Stimulated activated CD4-positive, alpha-beta T cell treated with anti-CD3 and anti-CD28 coated beads, Interleukin-15, amount 100 ng/mL, for 24 hours (primary cell): ENCODE data around the gene RALGPS1.

Experiments used
- DNase-seq: peaks from one replicate; pipeline ENCODE4 v3.0.0-alpha.2; 2020

Gene RALGPS1

DNA sequence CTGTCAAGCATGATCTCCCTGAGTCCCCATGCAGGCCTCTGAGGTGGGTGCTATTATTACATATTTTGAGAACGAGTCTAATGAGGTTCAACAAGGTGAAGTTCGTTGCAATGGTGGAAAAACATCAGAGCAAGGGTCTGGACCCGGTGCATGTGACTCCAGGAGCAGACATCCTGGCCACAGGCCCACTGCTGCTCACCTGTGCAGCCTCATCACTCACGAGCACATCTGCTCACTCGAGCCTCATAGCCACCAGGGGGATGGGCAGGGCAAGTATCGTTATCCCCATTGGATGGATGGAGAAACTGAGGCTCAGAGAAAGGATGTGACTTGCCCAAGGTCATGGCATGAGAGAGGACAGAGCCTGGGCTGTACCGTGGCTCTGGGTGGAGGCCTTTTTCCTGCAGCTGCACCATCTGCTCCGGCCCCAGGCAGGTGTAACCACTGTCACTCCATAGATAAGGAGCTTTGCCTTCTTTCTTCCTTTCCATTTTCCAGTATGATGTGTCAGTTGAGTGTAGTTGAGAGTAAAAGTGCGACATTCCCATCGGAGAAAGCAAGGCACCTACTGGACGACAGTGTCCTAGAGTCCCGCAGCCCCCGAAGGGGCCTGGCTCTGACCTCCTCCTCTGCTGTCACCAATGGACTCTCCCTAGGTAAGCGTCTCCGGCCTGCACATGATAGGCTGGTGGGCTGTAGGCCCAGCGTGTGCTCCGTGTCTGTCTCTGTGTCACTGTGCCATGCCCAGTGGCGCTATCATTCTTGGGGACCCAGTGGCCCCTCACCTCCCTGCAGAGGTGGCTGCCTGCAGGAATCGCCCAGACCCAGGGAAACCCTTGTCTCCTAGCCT is 281.6 kb downstream of the RALGPS1 start:
- no peak for DNase-seq

DNA sequence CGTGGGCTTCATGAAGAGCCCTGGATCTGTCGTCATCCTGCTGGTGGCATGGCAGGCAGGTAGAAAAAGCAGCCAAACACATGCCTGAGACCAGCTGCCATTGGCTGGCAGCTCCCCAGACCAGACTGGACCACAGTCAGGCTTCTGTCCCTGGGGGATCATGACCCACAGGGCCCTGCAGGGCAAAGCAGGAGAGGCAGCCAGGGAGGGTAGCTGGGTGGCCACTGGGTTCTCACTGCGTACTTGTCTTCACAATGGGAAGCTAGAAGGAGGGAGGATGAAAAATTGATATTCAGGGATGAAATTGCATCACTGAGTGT is 282.2 kb downstream of the RALGPS1 start:
- no peak for DNase-seq

DNA sequence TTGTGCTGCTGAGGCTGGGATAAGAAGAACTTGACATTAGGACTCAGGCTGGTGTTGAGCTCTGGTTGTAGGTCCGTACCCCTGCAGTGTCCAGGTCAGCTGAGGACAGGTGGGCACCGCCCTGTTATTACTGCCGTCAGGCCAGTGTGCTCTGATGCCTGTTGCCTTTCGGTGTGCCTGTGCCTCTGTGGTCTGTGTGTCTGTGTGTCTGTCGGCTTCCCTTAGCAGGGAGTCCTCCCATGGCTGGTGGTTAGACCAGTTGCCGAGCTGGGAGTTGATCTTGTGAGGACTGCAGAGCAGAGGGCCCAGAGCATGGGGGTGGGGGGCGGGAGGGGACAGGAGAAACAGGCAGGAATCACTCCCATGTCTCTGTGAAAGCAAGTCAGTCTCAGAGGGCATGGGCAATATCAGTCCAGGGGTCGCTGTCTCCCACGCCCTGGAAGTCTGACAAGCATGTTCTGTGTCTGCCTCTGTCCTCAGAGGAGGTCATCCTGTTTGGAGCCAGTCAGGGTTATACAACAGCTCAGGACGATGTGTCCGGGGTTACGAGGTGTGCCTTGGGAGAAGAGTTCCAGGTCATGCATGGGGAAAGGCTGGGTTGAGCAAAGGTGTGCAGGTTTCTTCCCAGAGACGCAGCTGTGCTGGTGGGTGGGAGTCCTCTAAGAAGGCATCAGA is 282.7 kb downstream of the RALGPS1 start:
- no peak for DNase-seq

DNA sequence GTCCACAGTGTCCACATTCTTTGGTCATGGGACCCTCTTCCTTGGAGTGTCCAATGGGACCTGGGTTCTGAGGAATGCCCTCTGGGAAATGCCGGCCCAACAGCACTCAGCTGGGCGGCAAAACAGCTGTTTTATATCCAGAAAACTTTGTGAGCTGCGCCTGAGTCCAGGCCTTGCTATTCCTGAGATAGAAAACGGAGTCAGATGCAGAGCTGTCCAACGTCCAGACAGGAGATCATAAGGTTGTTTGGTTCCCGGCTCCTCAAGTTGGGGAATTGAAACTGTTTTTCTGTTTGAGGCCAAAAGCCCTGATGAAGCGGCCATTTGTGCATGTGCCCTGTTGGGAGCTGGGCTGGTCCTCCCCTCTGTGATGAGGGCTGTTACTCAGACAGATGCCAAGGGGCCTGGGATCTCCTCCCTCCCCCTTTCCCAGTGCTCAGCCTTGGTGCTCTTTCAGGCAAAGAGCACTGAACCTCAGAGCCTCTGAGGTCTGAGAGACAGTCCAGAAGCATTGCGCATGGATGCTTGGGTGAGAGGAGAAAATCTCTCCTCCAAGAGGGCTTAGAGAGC is 283.4 kb downstream of the RALGPS1 start:
- DNase-seq, result no peak

DNA sequence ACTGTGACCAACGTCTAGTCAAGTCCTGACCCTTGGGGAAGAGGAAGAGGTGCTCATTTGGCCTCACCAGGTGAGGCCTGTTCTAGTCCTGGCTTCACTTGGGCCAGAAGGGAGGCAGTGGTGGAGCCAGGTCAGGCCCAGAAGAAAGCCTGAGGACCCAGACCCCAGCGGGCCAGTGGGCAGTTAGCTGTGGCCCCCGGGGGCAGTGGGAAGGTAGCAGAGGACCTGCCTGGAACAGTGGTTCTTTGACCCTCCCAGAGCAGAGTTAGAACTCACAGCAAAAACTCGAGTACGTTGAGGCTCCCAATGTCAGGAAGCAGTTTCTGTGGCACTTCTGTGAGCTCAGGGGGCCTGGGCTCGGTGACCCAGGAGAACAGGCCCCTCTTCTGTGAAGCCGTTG is 284.0 kb downstream of the RALGPS1 start:
- DNase-seq, result no peak

DNA sequence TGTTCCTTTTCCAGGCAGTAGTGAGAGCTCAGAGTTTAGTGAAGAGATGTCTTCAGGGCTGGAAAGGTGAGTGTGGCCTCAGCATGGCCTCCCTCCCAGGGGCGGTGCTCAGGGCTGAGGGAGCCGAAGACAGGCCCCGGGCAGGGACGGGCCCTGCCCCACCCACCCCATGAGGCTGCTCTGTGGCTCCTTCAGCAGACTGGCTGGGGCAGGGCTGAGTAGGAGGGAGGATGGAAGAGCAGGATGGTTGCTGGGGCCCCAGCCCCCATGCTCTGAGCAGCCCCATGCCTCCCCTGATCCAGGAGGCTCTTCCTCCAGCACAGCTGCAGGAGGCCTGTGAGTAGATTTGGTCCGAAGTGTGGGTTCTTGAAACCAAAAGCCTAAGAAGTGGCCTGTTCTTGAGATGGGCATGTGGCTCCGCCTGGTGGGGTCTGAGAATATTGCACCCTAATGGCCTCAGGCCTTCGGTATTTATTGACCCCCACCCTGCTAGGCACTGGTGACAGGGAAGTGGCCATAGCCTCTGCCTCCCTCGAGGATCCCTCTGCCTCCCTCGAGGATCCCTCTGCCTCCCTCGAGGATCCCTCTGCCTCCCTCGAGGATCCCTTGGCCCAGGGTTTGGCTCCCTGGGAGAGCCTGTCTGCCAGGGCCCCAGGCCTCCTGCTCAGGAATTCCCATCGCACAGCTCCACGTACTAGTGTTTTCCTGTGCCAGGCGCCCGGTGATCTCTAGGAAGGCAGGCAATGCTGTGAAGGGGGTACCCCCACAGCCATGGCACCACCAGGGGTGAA is 284.6 kb downstream of the RALGPS1 start:
- DNase-seq, result peak; percentile 82

DNA sequence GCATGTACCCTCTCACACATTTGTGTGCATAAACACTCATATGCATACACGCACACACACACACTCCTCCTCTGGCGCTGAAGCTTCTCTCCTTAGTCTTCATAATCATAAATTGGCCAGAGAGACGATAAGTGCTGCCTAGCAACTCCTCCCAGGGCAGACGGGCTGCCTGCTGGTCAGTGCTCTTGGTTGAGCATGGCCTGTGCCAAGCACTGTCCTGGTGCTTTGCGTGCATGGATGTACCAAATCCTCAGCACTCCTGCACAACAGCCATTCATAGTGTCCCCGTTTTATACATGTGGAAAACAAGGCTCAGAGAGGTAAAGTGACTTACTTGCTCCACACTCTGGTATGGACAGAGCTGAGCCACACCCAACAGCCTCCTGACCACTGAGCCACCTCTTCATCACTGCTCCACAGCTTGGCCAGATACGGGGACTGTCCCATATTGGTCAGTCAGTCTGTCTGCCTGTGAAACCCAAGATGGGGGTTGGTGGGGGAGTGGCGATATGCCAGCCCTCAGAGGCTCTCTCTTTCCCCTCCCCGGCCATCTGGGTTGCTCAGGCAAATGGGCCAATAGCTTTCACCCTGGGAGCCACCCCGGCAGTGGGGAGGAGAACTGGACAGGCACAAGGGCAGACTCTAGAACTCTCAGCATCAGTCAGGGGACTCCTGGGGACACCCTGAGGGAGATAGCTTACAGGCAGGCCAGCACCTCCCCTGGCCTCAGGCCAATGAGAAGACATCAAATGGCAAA is 285.7 kb downstream of the RALGPS1 start:
- no peak for DNase-seq

DNA sequence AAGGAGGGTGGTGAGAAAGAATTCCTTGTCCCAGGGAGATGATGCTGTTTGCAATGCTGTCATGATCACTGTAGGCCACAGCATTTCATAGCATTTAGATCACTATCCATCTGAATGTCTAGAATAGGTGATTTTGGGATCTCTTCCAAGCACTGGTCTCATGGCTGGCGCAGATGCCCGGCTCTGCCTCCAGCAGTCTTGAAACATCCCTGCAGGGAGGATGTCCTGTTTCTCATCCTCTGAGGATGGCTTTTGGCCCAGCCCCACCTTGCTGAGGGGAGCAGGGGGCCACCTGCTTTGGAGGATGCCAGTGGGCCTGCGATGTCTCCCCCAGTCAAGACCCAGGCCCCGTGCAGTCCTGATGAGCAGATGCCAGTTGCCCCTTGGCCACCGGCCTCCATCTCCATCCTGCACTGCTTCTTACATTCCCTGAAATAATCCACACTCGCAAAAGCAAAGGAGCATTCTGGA is 286.5 kb downstream of the RALGPS1 start:
- DNase-seq, result no peak

DNA sequence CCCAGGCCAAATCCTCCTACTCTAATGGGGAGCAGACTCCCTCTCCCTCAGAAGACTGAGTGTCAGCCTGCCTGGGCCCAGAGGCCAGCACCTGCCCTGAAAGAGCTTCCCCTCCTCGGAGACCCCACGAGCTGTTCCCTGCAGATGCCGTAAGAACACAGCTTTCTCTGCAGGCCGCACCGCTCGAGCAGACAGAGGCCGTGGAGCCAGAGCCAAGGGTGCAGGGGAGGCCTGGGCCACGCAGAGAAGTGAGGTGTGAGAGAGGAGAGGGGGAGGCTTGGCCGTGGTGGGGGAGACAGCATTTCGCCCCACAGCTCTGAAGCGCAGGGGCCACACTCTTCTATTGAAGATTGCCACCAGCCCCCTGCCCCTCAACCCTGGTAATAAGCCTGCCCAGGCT is 287.1 kb downstream of the RALGPS1 start:
- DNase-seq, result no peak

DNA sequence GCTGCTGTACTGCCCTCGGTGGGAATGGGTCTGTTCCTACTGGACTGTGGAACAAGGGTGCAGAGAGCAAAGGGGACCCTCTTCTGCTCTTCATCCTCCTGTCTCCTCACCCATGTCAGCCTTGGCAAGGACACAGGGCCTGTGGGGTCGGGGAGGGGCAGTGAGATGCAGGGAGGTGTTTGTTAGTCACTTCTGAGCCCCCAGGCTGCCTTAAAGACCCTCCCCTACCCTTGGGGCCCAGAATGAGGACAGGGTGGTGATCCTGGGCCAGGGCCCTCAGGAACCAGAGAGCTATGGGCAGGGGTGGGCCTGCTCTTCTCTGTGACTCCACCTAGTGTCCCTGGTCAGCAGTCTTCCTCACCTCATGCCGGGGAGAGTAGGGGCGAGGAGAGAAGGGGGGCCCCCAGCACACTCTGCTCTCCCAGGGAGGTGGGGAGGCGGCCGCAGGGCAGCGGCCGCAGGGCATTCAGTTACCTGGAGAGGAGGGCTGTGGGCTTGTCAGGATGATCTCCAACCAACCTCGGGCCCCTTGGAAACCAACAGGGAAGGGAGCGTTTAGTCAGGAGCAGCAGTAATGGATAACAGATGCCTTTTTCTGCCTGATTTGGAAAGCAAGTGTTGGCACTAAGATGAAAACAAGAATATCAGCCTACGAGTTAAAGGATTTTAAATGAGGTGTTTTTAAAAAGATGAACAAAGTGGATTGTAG is 288.0 kb downstream of the RALGPS1 start:
- DNase-seq, result no peak

DNA sequence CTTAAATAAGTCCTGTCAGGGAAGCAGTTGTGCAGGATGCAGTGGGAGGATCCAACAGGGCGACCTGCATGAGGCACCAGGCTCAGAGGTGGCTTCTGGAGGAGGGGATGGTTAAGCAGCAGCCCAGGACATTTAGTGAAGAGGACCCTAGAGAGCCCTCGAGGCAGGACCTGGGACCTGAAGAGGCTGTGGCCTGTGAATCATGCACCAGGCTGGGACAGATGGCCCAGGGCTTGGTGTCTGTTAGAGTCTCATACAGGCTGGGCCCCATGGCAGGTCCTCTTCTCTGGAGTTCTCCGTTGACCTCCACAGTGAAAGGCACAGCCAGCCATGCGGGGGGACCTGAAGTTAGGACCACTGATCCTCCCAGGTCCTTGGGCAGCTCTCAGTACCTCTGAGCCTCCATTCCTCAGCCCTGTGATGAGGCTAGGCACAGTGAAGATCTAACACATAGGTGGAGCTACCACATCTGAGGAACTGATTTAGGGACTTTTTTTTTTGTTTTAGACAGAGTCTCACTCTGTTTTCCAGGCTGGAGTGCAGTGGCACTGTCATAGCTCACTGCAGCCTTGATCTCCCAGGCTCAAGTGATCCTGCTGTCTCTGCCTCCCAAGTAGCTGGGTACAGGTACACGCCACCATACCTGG is 289.2 kb downstream of the RALGPS1 start:
- no peak for DNase-seq

DNA sequence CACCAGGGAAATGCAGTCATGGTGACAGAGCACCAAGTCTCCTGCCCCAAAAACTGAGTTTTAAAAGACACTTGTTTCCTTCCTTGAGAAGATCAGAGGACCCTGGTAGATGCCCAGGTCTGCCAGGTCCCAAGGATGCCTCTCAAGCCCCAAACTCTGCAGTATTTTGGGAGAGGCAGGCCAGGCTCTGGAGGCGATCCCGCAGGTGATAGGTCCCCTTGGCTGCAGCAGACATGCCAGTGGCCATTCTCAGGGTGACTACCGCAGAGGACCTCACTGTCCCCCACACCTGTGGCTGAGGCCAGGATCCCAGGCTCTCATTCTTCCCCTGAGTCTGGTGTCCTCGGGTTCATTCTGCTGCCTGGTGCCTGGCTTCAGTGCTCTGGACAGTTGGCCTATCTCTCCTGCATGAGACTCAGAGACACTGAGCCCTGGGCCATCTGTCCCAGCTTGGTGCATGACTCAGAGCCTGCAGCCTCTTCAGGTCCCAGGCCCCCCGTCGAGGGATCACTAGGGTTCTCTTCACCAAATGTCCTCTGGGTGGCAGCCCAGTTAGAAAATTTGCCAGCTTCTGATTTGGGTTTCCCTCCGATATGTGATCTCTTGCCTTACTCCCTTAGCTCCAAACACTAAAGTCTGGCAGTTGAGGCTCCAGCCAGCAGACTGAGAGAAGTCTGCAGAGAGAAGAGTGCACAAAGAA is 290.3 kb downstream of the RALGPS1 start:
- no peak for DNase-seq

DNA sequence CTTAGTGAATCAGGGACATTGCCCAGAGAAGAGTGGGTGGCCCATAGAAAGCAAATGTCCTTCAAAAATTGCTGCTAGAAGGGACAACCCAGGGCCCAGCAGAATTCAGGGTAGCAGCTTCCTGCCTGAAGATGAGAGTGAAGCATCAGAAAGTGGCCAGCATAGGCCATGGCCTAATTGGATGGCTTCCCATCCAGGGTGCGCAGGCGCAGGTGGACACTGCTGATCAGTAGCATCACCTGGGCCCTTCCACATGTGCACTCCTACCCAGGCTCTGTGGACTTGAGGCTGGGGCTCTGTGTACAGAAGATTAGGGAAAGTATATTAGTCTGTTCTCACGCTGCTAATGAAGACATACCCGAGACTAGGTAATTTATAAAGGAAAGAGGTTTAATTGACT is 291.4 kb downstream of the RALGPS1 start:
- DNase-seq, result no peak

DNA sequence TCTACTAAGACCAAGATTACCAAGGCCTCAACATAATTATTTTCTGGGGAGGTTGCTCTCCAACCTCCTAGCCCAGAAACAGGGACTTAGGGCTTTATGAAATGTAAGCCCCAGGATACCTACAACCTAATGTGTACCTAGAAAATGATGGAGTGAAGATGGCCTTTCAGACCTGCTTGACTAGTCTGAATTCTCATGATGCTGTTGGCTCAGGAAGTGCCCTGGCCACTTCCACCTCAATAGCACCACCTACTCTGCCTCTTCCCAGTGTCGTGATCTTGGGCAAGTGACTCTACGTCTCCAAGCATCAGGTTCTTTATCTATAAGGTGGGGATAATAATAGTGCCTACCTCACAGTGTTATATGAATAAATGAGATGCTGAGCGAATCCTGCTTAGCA is 292.1 kb downstream of the RALGPS1 start:
- DNase-seq, result no peak

DNA sequence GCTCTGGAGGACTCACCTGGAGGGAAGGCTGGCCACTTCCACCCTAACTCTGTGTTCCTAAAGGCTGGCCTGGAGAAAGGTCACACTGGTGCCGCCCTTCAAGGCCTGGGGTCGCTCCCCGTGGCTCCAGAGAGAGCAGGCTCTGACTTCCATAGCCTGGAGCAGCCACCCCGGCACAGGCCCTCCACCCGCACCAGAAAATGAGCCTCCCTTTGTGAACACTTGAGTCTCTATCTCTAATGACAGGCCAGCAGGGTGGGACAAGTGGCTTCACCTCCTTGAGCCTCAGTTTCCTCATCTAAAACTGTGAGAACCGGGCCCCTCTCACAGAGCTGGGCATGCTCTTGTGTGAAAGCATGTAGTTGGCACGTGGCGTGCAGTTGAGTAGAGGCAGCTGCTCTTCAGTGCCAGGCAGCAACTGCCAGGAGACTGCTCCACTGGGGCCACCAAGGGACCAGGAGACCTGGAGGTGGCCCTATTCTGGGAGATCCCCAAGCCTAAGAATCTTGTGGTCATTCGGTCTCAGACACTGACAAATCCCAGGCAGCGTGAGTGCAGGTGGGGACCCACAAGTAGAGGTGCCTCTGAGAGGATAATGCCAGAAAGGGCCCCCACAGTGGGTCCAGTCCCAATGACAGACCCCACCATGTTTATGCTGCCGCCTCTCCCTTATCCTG is 293.3 kb downstream of the RALGPS1 start:
- no peak for DNase-seq

DNA sequence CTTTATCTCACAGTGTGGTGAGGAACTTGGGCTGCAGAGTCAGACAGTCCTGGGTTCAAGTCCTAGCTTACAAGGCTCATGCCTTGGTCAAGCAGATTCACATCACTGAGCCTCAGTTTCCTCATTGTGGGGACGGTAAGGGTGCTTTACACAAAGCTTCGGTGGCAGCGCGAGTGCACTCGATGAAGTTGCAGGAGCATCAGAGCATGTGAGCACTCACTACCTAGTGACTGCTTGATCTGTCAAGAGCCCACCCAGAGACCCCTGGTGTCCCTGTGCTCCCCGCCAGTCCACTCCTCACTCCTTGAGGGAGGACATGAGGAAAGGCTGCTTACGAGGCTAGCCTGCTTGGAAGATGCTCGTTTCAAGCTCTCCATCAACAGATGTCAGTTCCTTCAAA is 293.8 kb downstream of the RALGPS1 start:
- DNase-seq, result no peak

DNA sequence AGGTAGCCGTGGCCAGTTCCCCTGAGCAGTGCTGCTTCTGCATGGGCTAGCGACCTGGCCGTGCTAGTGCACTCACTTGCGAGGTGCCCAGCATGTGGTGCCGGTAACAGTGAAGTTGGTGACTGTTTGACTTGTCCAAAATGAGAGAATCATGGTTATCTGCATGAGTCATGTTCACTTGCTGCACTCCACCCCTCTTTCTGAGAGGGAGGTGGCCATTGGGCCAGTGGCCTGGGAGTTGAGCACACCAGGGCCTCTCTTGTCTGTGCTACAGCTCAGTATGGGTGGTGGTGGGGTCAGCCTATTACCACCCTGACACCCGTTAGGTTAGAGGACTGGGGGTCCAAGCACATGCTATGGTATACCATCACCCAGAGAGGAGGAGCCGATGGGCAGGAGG is 294.6 kb downstream of the RALGPS1 start:
- DNase-seq, result no peak

DNA sequence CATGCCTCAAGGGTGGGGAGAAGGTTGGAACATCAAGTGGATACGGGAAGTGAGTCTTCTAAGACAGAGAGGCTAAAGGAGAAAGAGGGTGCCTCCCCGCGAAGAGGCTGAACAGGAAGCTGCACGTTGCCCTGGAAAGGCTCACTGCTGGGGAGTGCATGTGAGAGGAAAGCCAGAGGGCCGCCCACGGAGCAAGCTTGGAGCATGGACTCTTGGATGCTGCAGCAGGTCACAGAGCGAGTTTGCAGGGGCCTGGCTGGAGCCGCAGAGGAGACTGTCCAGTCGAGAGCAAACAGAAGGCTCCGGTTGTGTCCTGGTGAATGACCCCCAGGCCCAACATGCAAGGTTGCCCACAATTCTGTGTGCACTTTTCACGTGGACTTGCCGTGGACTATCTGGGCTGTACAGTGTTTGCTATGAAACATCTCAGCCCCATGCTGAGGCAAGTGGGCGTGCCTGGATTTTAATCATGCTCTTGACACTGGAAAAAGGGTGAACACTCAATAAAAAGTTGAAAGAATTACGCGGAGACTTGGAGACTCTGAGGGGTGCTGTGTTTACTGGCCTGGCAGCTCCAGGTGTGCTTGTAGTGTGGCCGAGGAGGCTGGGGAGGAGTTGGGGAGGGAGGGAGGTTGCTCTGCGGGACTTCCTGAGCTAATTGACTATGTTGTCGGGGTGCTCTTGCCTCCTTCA is 295.5 kb downstream of the RALGPS1 start:
- DNase-seq, result no peak
